C1 segment of cervical spinal cord (tissue), 14 donors: ENCODE measurements around the gene FGFR1OP2.
"Not testable (repeated sequence)": the region's sequence is repeated elsewhere in the genome, so short reads cannot be mapped to it uniquely, and the experiment has no call there.

Experiments used
- DNase-seq, 14 donors: peaks; one replicate each; lab custom pipeline; 2025; lab: John Stamatoyannopoulos, UW

Gene FGFR1OP2

GRCh38 chr12:26940516-26941214 lies 2.4 kb downstream of the FGFR1OP2 start:
- no peak for DNase-seq

GRCh38 chr12:26941215-26941594 lies 2.9 kb downstream of the FGFR1OP2 start:
- DNase-seq, result no peak

- no peak for DNase-seq
These were observed 10.0 kb downstream of the FGFR1OP2 start for GRCh38 chr12:26948309-26948708.

GRCh38 chr12:26953447-26953846 lies 15.2 kb downstream of the FGFR1OP2 start:
- peak in 1 of 14 donors; percentile 6 for DNase-seq

GRCh38 chr12:26954027-26954426 lies 15.8 kb downstream of the FGFR1OP2 start:
- no peak for DNase-seq

- DNase-seq, result not testable (repeated sequence)
These were observed 23.1 kb downstream of the FGFR1OP2 start for GRCh38 chr12:26961391-26961790.

GRCh38 chr12:26961803-26962202 lies 23.5 kb downstream of the FGFR1OP2 start:
- no peak for DNase-seq

GRCh38 chr12:26963413-26963812 lies 25.1 kb downstream of the FGFR1OP2 start:
- no peak for DNase-seq

GRCh38 chr12:26966842-26967241 lies 28.6 kb downstream of the FGFR1OP2 start:
- DNase-seq, result no peak

- DNase-seq, result no peak
These were observed 31.9 kb downstream of the FGFR1OP2 start for GRCh38 chr12:26970136-26970535.

- DNase-seq, result no peak
These were observed 33.7 kb downstream of the FGFR1OP2 start for GRCh38 chr12:26971963-26972362.

- DNase-seq, result no peak
These were observed 38.4 kb downstream of the FGFR1OP2 start for GRCh38 chr12:26976687-26977086.

GRCh38 chr12:26978801-26979200 lies 40.5 kb downstream of the FGFR1OP2 start:
- no peak for DNase-seq

GRCh38 chr12:26979733-26980132 lies 41.5 kb downstream of the FGFR1OP2 start:
- no peak for DNase-seq

- DNase-seq, result no peak
These were observed 44.6 kb downstream of the FGFR1OP2 start for GRCh38 chr12:26982866-26983265.

GRCh38 chr12:26987634-26988424 lies 49.6 kb downstream of the FGFR1OP2 start:
- no peak for DNase-seq

GRCh38 chr12:26988703-26989102 lies 50.4 kb downstream of the FGFR1OP2 start:
- DNase-seq, result no peak

- no peak for DNase-seq
These were observed 51.6 kb downstream of the FGFR1OP2 start for GRCh38 chr12:26989873-26990272.

- no peak for DNase-seq
These were observed 53.6 kb downstream of the FGFR1OP2 start for GRCh38 chr12:26991826-26992225.

- DNase-seq, result no peak
These were observed 55.8 kb downstream of the FGFR1OP2 start for GRCh38 chr12:26994109-26994508.

- no peak for DNase-seq
These were observed 57.4 kb downstream of the FGFR1OP2 start for GRCh38 chr12:26995706-26996105.

- DNase-seq, result no peak
These were observed 58.7 kb downstream of the FGFR1OP2 start for GRCh38 chr12:26997003-26997402.

- no peak for DNase-seq
These were observed 62.7 kb downstream of the FGFR1OP2 start for GRCh38 chr12:27000961-27001360.
